Mesenchymal stem cell (in vitro differentiated cells and primary cell): ENCODE results near the gene ERFE.
"Not testable (repeated sequence)": the region's sequence is repeated elsewhere in the genome, so short reads cannot be mapped to it uniquely, and the experiment has no call there.

Experiments used
- DNase-seq: peaks from one replicate; pipeline ENCODE4 v3.0.0-alpha.2; 2013
- H2AFZ ChIP-seq: one replicate; pipeline ENCODE4 v1.6.1; 2013; ENCODE audit warnings: low read depth, mild to moderate bottlenecking, control low read depth, inconsistent platforms, low read length, moderate library complexity
- H2AK5ac ChIP-seq: 2 replicates; pipeline ENCODE4 v1.6.1; 2013; ENCODE audit warnings: low read length, moderate library complexity, mild to moderate bottlenecking, inconsistent platforms; ENCODE audit not compliant: severe bottlenecking
- H2BK120ac ChIP-seq: one replicate; pipeline ENCODE4 v1.6.1; 2013; ENCODE audit warnings: low read depth, mild to moderate bottlenecking, inconsistent platforms, low read length, moderate library complexity
- H2BK12ac ChIP-seq, 2 experiments: one replicate each; pipeline ENCODE4 v1.6.1; 2013; ENCODE audit warnings: inconsistent platforms in 2 of 2, low read length in 2 of 2, mild to moderate bottlenecking in 2 of 2, moderate library complexity in 2 of 2, control low read depth in 1 of 2
- H2BK15ac ChIP-seq: one replicate; pipeline ENCODE4 v1.6.1; 2013; ENCODE audit warnings: mild to moderate bottlenecking, low read depth, inconsistent platforms; ENCODE audit not compliant: poor library complexity, severe bottlenecking
- H2BK5ac ChIP-seq: 2 replicates; pipeline ENCODE4 v1.6.1; 2013; ENCODE audit warnings: low read depth, mild to moderate bottlenecking, low read length, control low read depth, inconsistent platforms; ENCODE audit not compliant: poor library complexity, severe bottlenecking
- H3K14ac ChIP-seq, 2 experiments: one replicate each; pipeline ENCODE4 v1.6.1; 2013; ENCODE audit warnings: inconsistent platforms in 2 of 2, low read length in 2 of 2, control low read depth in 1 of 2, mild to moderate bottlenecking in 1 of 2, moderate library complexity in 1 of 2
- H3K18ac ChIP-seq, 2 experiments: one replicate each; pipeline ENCODE4 v1.6.1; 2013; ENCODE audit warnings: inconsistent platforms in 2 of 2, low read length in 2 of 2, control low read depth in 1 of 2, low read depth in 1 of 2, mild to moderate bottlenecking in 1 of 2
- H3K23ac ChIP-seq, 2 experiments: one replicate each; pipeline ENCODE4 v1.6.1; 2013; ENCODE audit warnings: inconsistent platforms in 2 of 2, low read length in 2 of 2, mild to moderate bottlenecking in 2 of 2, moderate library complexity in 2 of 2, control low read depth in 1 of 2
- H3K27ac ChIP-seq: 2 replicates; pipeline ENCODE4 v1.5.1; 2013; ENCODE audit warnings: mild to moderate bottlenecking, moderate library complexity, low read length, control low read depth, inconsistent platforms; ENCODE audit not compliant: poor library complexity, severe bottlenecking
- H3K27me3 ChIP-seq, 2 experiments: 2 replicates each; pipeline versions ENCODE4 v1.6.1 to v1.7.0; 2013; ENCODE audit warnings: low read length in 2 of 2, mild to moderate bottlenecking in 2 of 2, moderate library complexity in 2 of 2, control low read depth in 1 of 2, inconsistent platforms in 1 of 2; ENCODE audit not compliant: control insufficient read depth in 1 of 2, insufficient read depth in 1 of 2
- H3K36me3 ChIP-seq, 2 experiments: 2 replicates each; pipeline versions ENCODE4 v1.6.1 to v1.7.0; 2013; ENCODE audit warnings: low read length in 2 of 2, control low read depth in 1 of 2, inconsistent platforms in 1 of 2, low read depth in 1 of 2, mild to moderate bottlenecking in 1 of 2; ENCODE audit not compliant: insufficient read depth in 2 of 2, control insufficient read depth in 1 of 2
- H3K4ac ChIP-seq, 2 experiments: one replicate each; pipeline ENCODE4 v1.6.1; 2013; ENCODE audit warnings: inconsistent platforms in 2 of 2, low read length in 2 of 2, mild to moderate bottlenecking in 2 of 2, moderate library complexity in 2 of 2, control low read depth in 1 of 2, low read depth in 1 of 2
- H3K4me1 ChIP-seq: 2 replicates; pipeline ENCODE4 v1.6.1; 2013; ENCODE audit warnings: low read depth, low read length, control low read depth; ENCODE audit not compliant: control insufficient read depth, insufficient read depth
- H3K4me2 ChIP-seq: 2 replicates; pipeline ENCODE4 v1.6.1; 2013; ENCODE audit warnings: low read length, mild to moderate bottlenecking, inconsistent platforms; ENCODE audit not compliant: poor library complexity, severe bottlenecking
- H3K4me3 ChIP-seq, 2 experiments: 2 replicates each; pipeline versions ENCODE4 v1.5.1 to v1.7.0; 2013; ENCODE audit warnings: low read length in 2 of 2, mild to moderate bottlenecking in 2 of 2, control low read depth in 1 of 2, low read depth in 1 of 2; ENCODE audit not compliant: insufficient read depth in 1 of 2
- H3K79me1 ChIP-seq: replicated peaks from 2 replicates; pipeline ENCODE4 v1.6.1; 2013; ENCODE audit warnings: mild to moderate bottlenecking, control low read depth, low read length, inconsistent platforms; ENCODE audit not compliant: poor library complexity, severe bottlenecking
- H3K9ac ChIP-seq: 2 replicates; pipeline ENCODE4 v1.7.0; 2013; ENCODE audit warnings: mild to moderate bottlenecking, low read length, moderate library complexity
- H3K9me3 ChIP-seq: 2 replicates; pipeline ENCODE4 v1.7.0; 2013; ENCODE audit warnings: mild to moderate bottlenecking, low read length; ENCODE audit not compliant: control insufficient read depth
- H4K8ac ChIP-seq: one replicate; pipeline ENCODE4 v1.6.1; 2013; ENCODE audit warnings: inconsistent platforms, mild to moderate bottlenecking, low read length, moderate library complexity
- H4K91ac ChIP-seq: one replicate; pipeline ENCODE4 v1.6.1; 2013; ENCODE audit warnings: mild to moderate bottlenecking, low read length, inconsistent platforms
- WGBS: methylation state at CpG from one replicate; pipeline ENCODE4 v1.1.7; 2013; ENCODE audit warnings: mixed read lengths; 5-methylcytosine and 5-hydroxymethylcytosine counted together

Gene ERFE

GRCh38 chr2:238170386-238171071 is 11.8 kb downstream of the ERFE start:
- Histone ChIP-seq H3K4me2 (no peak overlapping the region), H2BK5ac (peak overlapping the region; percentile 11), H3K4ac (peak overlapping the region; percentile 9 to 86), H3K23ac (no peak overlapping the region), H3K36me3 (peaks cover 65 to 70% of the 10 kb centered on the region in 2 experiments), H2AFZ (no peak overlapping the region), H3K14ac (peak overlapping the region in 1 of 2 experiments; percentile 35), H3K4me1 (peaks cover 45% of the 10 kb centered on the region), H3K9me3 (no peaks in the 10 kb centered on the region), H2BK12ac (peak overlapping the region; percentile 42 to 92), H3K27me3 (no peaks in the 10 kb centered on the region), H3K79me1 (peaks cover 24% of the 10 kb centered on the region), H3K18ac (peak overlapping the region; percentile 79 to 87), H2BK15ac (peak overlapping the region; percentile 87), H4K91ac (peak overlapping the region; percentile 96), H2BK120ac (peak overlapping the region; percentile 71), H2AK5ac (peak overlapping the region; percentile 93), H3K4me3 (peak overlapping the region in 1 of 2 experiments; percentile 42), H3K27ac (peak overlapping the region; percentile 77), H3K9ac (peak overlapping the region; percentile 89), H4K8ac (peak overlapping the region; percentile 97)
- 82% methylated on average over 20 of the region's 21 CpGs for WGBS
- DNase-seq = peak; percentile 52

- not testable (repeated sequence) for H2BK12ac ChIP-seq, H3K4me2 ChIP-seq, H4K91ac ChIP-seq, H2AK5ac ChIP-seq, H3K4me3 ChIP-seq, H2BK120ac ChIP-seq, H2BK15ac ChIP-seq, H3K27ac ChIP-seq, H3K9me3 ChIP-seq, H2BK5ac ChIP-seq, DNase-seq, H4K8ac ChIP-seq, H2AFZ ChIP-seq, H3K18ac ChIP-seq, H3K23ac ChIP-seq, H3K14ac ChIP-seq, H3K27me3 ChIP-seq, H3K4ac ChIP-seq
- WGBS = 97% methylated on average over 5 of the region's 5 CpGs
- Histone ChIP-seq H3K9ac (peak overlapping the region; percentile 89), H3K36me3 (peaks cover 68 to 71% of the 10 kb centered on the region in 2 experiments), H3K4me1 (peaks cover 42% of the 10 kb centered on the region), H3K79me1 (peaks cover 27% of the 10 kb centered on the region)
Observed at GRCh38 chr2:238171072-238171431, 12.3 kb downstream of the ERFE start.

DNA sequence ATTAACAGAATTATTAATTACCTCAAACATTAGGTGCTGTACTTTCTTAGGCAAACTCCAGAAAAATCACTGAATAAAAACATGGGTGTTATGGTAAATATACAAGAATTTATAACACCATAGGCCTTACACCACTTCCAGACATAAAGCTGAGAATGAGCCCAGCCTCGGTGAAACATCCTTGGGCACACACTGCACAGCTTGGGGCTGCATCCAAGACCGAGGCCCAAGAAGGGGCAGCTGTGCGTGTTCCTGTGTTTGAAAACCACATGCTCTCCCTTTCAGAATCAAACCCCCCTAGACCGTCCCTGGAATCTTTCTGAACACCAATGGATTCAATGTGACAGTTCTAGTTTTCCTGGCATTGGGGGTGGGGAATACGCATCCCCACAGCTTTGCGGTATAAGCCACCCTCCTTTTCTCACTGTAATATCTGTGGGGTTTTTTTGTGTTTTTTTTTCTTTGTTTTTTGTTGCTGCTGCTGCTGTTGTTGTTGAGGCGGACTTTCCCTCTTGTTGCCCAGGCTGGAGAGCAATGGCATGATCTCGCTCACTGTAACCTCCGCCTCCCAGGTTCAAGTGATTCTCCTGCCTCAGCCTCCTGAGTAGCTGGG is 12.9 kb downstream of the ERFE start:
- H3K23ac ChIP-seq = no peak overlapping the region
- no peak overlapping the region for H4K91ac ChIP-seq
- H2BK12ac ChIP-seq = no peak overlapping the region
- no peak overlapping the region for H4K8ac ChIP-seq
- H2AFZ ChIP-seq = no peak overlapping the region
- H3K18ac ChIP-seq = no peak overlapping the region
- H3K9me3 ChIP-seq = no peaks in the 10 kb centered on the region
- 97% methylated on average over 7 of the region's 9 CpGs for WGBS
- H2BK5ac ChIP-seq = no peak overlapping the region
- H3K36me3 ChIP-seq = peaks cover 65 to 68% of the 10 kb centered on the region in 2 experiments
- no peak overlapping the region for H2BK15ac ChIP-seq
- no peak overlapping the region for H2BK120ac ChIP-seq
- H3K27ac ChIP-seq = no peak overlapping the region
- H3K4me2 ChIP-seq = no peak overlapping the region
- H3K79me1 ChIP-seq = peaks cover 28% of the 10 kb centered on the region
- H3K4ac ChIP-seq = no peak overlapping the region
- no peak overlapping the region for H3K4me3 ChIP-seq
- no peak overlapping the region for H3K14ac ChIP-seq
- H3K9ac ChIP-seq = peak overlapping the region; percentile 52
- H2AK5ac ChIP-seq = no peak overlapping the region
- no peaks in the 10 kb centered on the region for H3K27me3 ChIP-seq
- DNase-seq = no peak
- H3K4me1 ChIP-seq = peaks cover 37% of the 10 kb centered on the region

DNA sequence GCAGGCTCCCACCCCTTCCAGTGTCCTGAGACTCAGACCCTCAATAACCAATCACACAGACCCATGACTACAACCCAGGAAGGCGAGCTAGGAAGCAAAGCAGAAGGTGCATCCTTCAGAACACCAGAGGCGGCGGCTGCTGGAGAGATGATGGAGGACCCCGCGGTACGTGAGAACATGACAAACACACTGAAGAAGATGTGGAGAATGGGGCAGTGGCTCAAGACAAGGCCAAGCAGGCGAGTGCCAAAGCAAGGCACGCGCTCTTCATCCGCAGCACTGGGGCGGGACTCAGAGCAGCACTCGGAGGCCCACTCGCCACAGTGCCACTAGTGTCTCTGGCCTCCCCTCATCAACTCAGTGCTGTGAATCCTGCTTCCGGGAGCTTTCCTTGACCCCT is 13.7 kb downstream of the ERFE start:
- Histone ChIP-seq H3K9ac (no peak overlapping the region), H3K4me3 (no peak overlapping the region), H3K18ac (no peak overlapping the region), H3K9me3 (no peaks in the 10 kb centered on the region), H3K27ac (no peak overlapping the region), H2BK12ac (peak overlapping the region in 1 of 2 experiments; percentile 45), H3K4ac (no peak overlapping the region), H3K79me1 (peaks cover 28% of the 10 kb centered on the region), H2BK5ac (no peak overlapping the region), H2AK5ac (peak overlapping the region; percentile 2), H3K36me3 (peaks cover 57 to 73% of the 10 kb centered on the region in 2 experiments), H2AFZ (no peak overlapping the region), H3K14ac (no peak overlapping the region), H3K23ac (no peak overlapping the region), H2BK15ac (no peak overlapping the region), H4K8ac (peak overlapping the region; percentile 27), H3K27me3 (no peaks in the 10 kb centered on the region), H2BK120ac (no peak overlapping the region), H3K4me1 (peaks cover 31% of the 10 kb centered on the region), H3K4me2 (no peak overlapping the region), H4K91ac (peak overlapping the region; percentile 36)
- 97% methylated on average over 13 of the region's 14 CpGs for WGBS
- DNase-seq = no peak
